ENCODE results near the gene QSOX2.

- TF ChIP-seq POLR2A (IDR thresholded peaks at IDR 0.05) (no peak), CTCF (IDR thresholded peaks at IDR 0.05) (no peak)
These were observed 43.8 kb downstream of the QSOX2 start for GRCh38 chr9:136201609-136202453.

Measured in right lobe of liver (tissue), 4 donors.